Mesothelial cell of epicardium (in vitro differentiated cells): ENCODE results near the gene CDCA7L. TPM values are rescaled to one million over a fixed set of nuclear protein-coding genes. Genes with fewer than 3 reads are reported as not detected.
A peak's percentile ranks its signal among the peaks of the same experiment; 100 is the strongest.

Source experiments
- DNase-seq, 2 experiments: peaks; one replicate each; pipeline ENCODE4 v3.0.0; 2021; ENCODE audit warnings: low spot score in 2 of 2; ENCODE audit not compliant: unreplicated experiment in 2 of 2
- H3K27ac Mint-ChIP-seq: 2 replicates; pipeline ENCODE4 v1.8.0; 2021; ENCODE audit warnings: mixed read lengths
- H3K27me3 Mint-ChIP-seq: 2 replicates; pipeline ENCODE4 v1.8.0; 2021; ENCODE audit warnings: low read depth, mixed read lengths
- H3K36me3 Mint-ChIP-seq: 2 replicates; pipeline ENCODE4 v1.8.0; 2021; ENCODE audit warnings: mixed read lengths
- H3K4me1 Mint-ChIP-seq: 2 replicates; pipeline ENCODE4 v1.8.0; 2021; ENCODE audit warnings: mixed read lengths
- H3K4me3 Mint-ChIP-seq: 2 replicates; pipeline ENCODE4 v1.8.0; 2021; ENCODE audit warnings: mild to moderate bottlenecking, moderate library complexity, mixed read lengths
- H3K9me3 Mint-ChIP-seq: 2 replicates; pipeline ENCODE4 v1.8.0; 2021; ENCODE audit warnings: mixed read lengths
- CTCF ChIP-seq: fragments of 200-600 bp; sonication (generic); IDR thresholded peaks from one replicate; pipeline ENCODE4 v1.5.0; 2021; ENCODE audit warnings: antibody characterized with exemption; ENCODE audit not compliant: unreplicated experiment
- total RNA-seq: library from RNA; stranded (reverse); gene quantifications from 3 replicates; pipeline ENCODE4 v1.2.1, GENCODE V29; 2021

Gene CDCA7L
- total RNA-seq, 1 donor from 2014 or later, result 26.5 TPM

- Mint-ChIP-seq H3K27me3 (peaks cover 65% of the 10 kb centered on the region), H3K36me3 (no peaks in the 10 kb centered on the region), H3K4me3 (no peak overlapping the region), H3K27ac (no peak overlapping the region), H3K4me1 (peaks cover 35% of the 10 kb centered on the region), H3K9me3 (no peaks in the 10 kb centered on the region)
- no peak for DNase-seq
- no peak for TF ChIP-seq CTCF
Observed at GRCh38 chr7:21948887-21949540, 3.3 kb upstream of the CDCA7L start.

- peaks cover 34% of the 10 kb centered on the region for H3K4me1 Mint-ChIP-seq
- no peak for TF ChIP-seq CTCF
- no peaks in the 10 kb centered on the region for H3K36me3 Mint-ChIP-seq
Observed at GRCh38 chr7:21948364-21948763, 2.7 kb upstream of the CDCA7L start.

GRCh38 chr7:21947946-21948345 lies 2.2 kb upstream of the CDCA7L start:
- Mint-ChIP-seq H3K36me3 (no peaks in the 10 kb centered on the region), H3K4me3 (no peak overlapping the region), H3K4me1 (peaks cover 32% of the 10 kb centered on the region), H3K9me3 (no peaks in the 10 kb centered on the region), H3K27ac (no peak overlapping the region), H3K27me3 (peaks cover 73% of the 10 kb centered on the region)
- no peak for DNase-seq
- TF ChIP-seq CTCF, result no peak

More at GRCh38 chr7:21948364-21948763, 2.7 kb upstream of the CDCA7L start:
- Mint-ChIP-seq H3K4me3 (no peak overlapping the region), H3K9me3 (no peaks in the 10 kb centered on the region), H3K27me3 (peaks cover 70% of the 10 kb centered on the region), H3K27ac (no peak overlapping the region)
- DNase-seq, result no peak

GRCh38 chr7:21947056-21947455 lies 1.4 kb upstream of the CDCA7L start:
- no peak for DNase-seq
- H3K4me1 Mint-ChIP-seq, result peaks cover 35% of the 10 kb centered on the region
- H3K36me3 Mint-ChIP-seq, result no peaks in the 10 kb centered on the region
- H3K9me3 Mint-ChIP-seq, result no peaks in the 10 kb centered on the region
- peaks cover 79% of the 10 kb centered on the region for H3K27me3 Mint-ChIP-seq
- H3K27ac Mint-ChIP-seq, result no peak overlapping the region
- TF ChIP-seq CTCF, result no peak
- no peak overlapping the region for H3K4me3 Mint-ChIP-seq

- H3K9me3 Mint-ChIP-seq, result no peaks in the 10 kb centered on the region
- no peaks in the 10 kb centered on the region for H3K36me3 Mint-ChIP-seq
- H3K27ac Mint-ChIP-seq, result no peak overlapping the region
- peak overlapping the region; percentile 78 for H3K4me3 Mint-ChIP-seq
- peaks cover 40% of the 10 kb centered on the region for H3K4me1 Mint-ChIP-seq
- H3K27me3 Mint-ChIP-seq, result peaks cover 79% of the 10 kb centered on the region
- no peak for TF ChIP-seq CTCF
- DNase-seq, result no peak
Observed at GRCh38 chr7:21946222-21946709, 567 bp upstream of the CDCA7L start.
